Activated naive CD8-positive, alpha-beta T cell treated with anti-CD3 and anti-CD28 coated beads, Interleukin-2, amount 10 ng/mL, durations not matched to agents 7 days and 5 days (primary cell): Measurements from ENCODE around the gene RPL4. TPM values are rescaled to one million over a fixed set of nuclear protein-coding genes. Genes with fewer than 3 reads are reported as not detected.

ENCODE experiments used
- ATAC-seq: fragments of 150-1000 bp; cut with Tn5 transposase; one replicate; pipeline ENCODE4 v1.10.0; 2021; ENCODE audit warnings: low read depth, moderate library complexity
- POLR2A ChIA-PET: fragments of 350-600 bp; sonication (Branson Sonifier 250); formaldehyde crosslinking; loops from one replicate; lab custom pipeline; 2021; ENCODE audit warnings: antibody characterized with exemption; lab: Charles Lee
- DNase-seq: peaks from one replicate; pipeline ENCODE4 v3.0.0; 2021
- H3K27ac Mint-ChIP-seq: one replicate; pipeline ENCODE4 v1.8.0; 2022; ENCODE audit warnings: mild to moderate bottlenecking, mixed read lengths
- H3K27me3 Mint-ChIP-seq: one replicate; pipeline ENCODE4 v1.8.0; 2022; ENCODE audit warnings: mild to moderate bottlenecking, moderate library complexity, mixed read lengths
- H3K36me3 Mint-ChIP-seq: one replicate; pipeline ENCODE4 v1.8.0; 2021; ENCODE audit warnings: mild to moderate bottlenecking, mixed read lengths
- H3K4me1 Mint-ChIP-seq: one replicate; pipeline ENCODE4 v1.8.0; 2021; ENCODE audit warnings: mixed read lengths
- H3K4me3 Mint-ChIP-seq: one replicate; pipeline ENCODE4 v1.8.0; 2022; ENCODE audit warnings: mild to moderate bottlenecking, moderate library complexity, mixed read lengths
- H3K9me3 Mint-ChIP-seq: one replicate; pipeline ENCODE4 v1.8.0; 2021; ENCODE audit warnings: mixed read lengths
- total RNA-seq, 2 experiments: library from RNA; stranded (reverse); gene quantifications; one replicate each; pipeline ENCODE4 v1.2.3, GENCODE V29; 2021

The RPL4 gene
- total RNA-seq: 1,000 to 10,000 TPM; 2,522 to 2,542 TPM

- no peaks in the 10 kb centered on the region for H3K9me3 Mint-ChIP-seq
- DNase-seq (peak; percentile 82), ATAC-seq (peak; percentile 83)
- peak within 1 kb of the TSS; percentile 100 for H3K4me3 Mint-ChIP-seq
- POLR2A ChIA-PET: interaction anchor here (1.0 to 1.6 kb wide), 11 partner anchors 10 to 636 kb away, joined by 3 to 13 read pairs (median 5); partner anchors contain the start of genes DIS3L, MAP2K1, RAB11A and TIPIN
- H3K27me3 Mint-ChIP-seq: no peaks in the 10 kb centered on the region
- H3K36me3 Mint-ChIP-seq: peaks cover 45% of the 10 kb centered on the region
- H3K27ac Mint-ChIP-seq: peak within 1 kb of the TSS; percentile 99
- peaks cover 47% of the 10 kb centered on the region for H3K4me1 Mint-ChIP-seq
These were observed at the start of gene RPL4, which contains the start of gene ZWILCH for GRCh38 chr15:66504563-66505429. Gene RPL4 (minus strand): TSS chr15:66504855. CDS start chr15:66504790, 65 bp downstream. Gene ZWILCH (plus strand): TSS chr15:66505326. CDS start chr15:66505339, 13 bp downstream.

GRCh38 chr15:66545255-66545654 lies 40.6 kb upstream of the RPL4 start:
- Mint-ChIP-seq H3K27me3 (no peaks in the 10 kb centered on the region), H3K27ac (no peak overlapping the region), H3K4me1 (no peaks in the 10 kb centered on the region), H3K9me3 (no peaks in the 10 kb centered on the region), H3K36me3 (peaks cover 37% of the 10 kb centered on the region), H3K4me3 (no peak overlapping the region)
- ATAC-seq (no peak), DNase-seq (no peak)
- POLR2A ChIA-PET: no interaction called here

- POLR2A ChIA-PET: no interaction called here
- ATAC-seq (no peak), DNase-seq (no peak)
- Mint-ChIP-seq H3K27me3 (no peaks in the 10 kb centered on the region), H3K9me3 (no peaks in the 10 kb centered on the region), H3K27ac (no peak overlapping the region), H3K4me1 (peaks cover 1% of the 10 kb centered on the region), H3K36me3 (peaks cover 43% of the 10 kb centered on the region), H3K4me3 (no peak overlapping the region)
These were observed 38.2 kb upstream of the RPL4 start for GRCh38 chr15:66542896-66543295.

- no peak overlapping the region for H3K27ac Mint-ChIP-seq
- H3K36me3 Mint-ChIP-seq: peaks cover 32% of the 10 kb centered on the region
- POLR2A ChIA-PET: no interaction called here
These were observed 30.4 kb upstream of the RPL4 start for GRCh38 chr15:66535056-66535455.

GRCh38 chr15:66524838-66525237 lies 20.2 kb upstream of the RPL4 start:
- H3K4me1 Mint-ChIP-seq: peaks cover 3% of the 10 kb centered on the region
- no peak for ATAC-seq
- no peak for DNase-seq
- H3K9me3 Mint-ChIP-seq: no peaks in the 10 kb centered on the region
- POLR2A ChIA-PET: no interaction called here
- H3K27ac Mint-ChIP-seq: no peak overlapping the region
- H3K27me3 Mint-ChIP-seq: no peaks in the 10 kb centered on the region
- H3K4me3 Mint-ChIP-seq: no peak overlapping the region
- peaks cover 20% of the 10 kb centered on the region for H3K36me3 Mint-ChIP-seq

More at GRCh38 chr15:66535056-66535455, 30.4 kb upstream of the RPL4 start:
- no peaks in the 10 kb centered on the region for H3K27me3 Mint-ChIP-seq
- H3K9me3 Mint-ChIP-seq: no peaks in the 10 kb centered on the region
- ATAC-seq: no peak
- no peak for DNase-seq
- no peak overlapping the region for H3K4me3 Mint-ChIP-seq
- peaks cover 1% of the 10 kb centered on the region for H3K4me1 Mint-ChIP-seq

GRCh38 chr15:66523926-66524325 lies 19.3 kb upstream of the RPL4 start:
- H3K27ac Mint-ChIP-seq: no peak overlapping the region
- no peak overlapping the region for H3K4me3 Mint-ChIP-seq
- H3K4me1 Mint-ChIP-seq: peaks cover 3% of the 10 kb centered on the region
- H3K36me3 Mint-ChIP-seq: peaks cover 16% of the 10 kb centered on the region
- POLR2A ChIA-PET: no interaction called here
- no peaks in the 10 kb centered on the region for H3K27me3 Mint-ChIP-seq
- DNase-seq (no peak), ATAC-seq (no peak)
- no peaks in the 10 kb centered on the region for H3K9me3 Mint-ChIP-seq

GRCh38 chr15:66515901-66516322 lies 11.3 kb upstream of the RPL4 start:
- H3K27ac Mint-ChIP-seq: no peak overlapping the region
- POLR2A ChIA-PET: no interaction called here
- no peak for DNase-seq
- peaks cover 22% of the 10 kb centered on the region for H3K36me3 Mint-ChIP-seq
- H3K27me3 Mint-ChIP-seq: no peaks in the 10 kb centered on the region
- no peak overlapping the region for H3K4me3 Mint-ChIP-seq
- H3K4me1 Mint-ChIP-seq: peaks cover 3% of the 10 kb centered on the region
- no peak for ATAC-seq
- H3K9me3 Mint-ChIP-seq: no peaks in the 10 kb centered on the region

GRCh38 chr15:66514586-66514985 lies 9.9 kb upstream of the RPL4 start:
- Mint-ChIP-seq H3K27ac (no peak overlapping the region), H3K4me1 (peaks cover 3% of the 10 kb centered on the region), H3K4me3 (no peak overlapping the region), H3K9me3 (no peaks in the 10 kb centered on the region), H3K36me3 (peaks cover 24% of the 10 kb centered on the region), H3K27me3 (no peaks in the 10 kb centered on the region)
- POLR2A ChIA-PET: interaction anchor here (1.0 kb wide), 1 partner anchor 9 kb away, joined by 5 read pairs; the partner anchor contains the start of gene ZWILCH
- ATAC-seq: no peak
- no peak for DNase-seq

GRCh38 chr15:66508293-66508883 lies 3.7 kb upstream of the RPL4 start:
- DNase-seq: no peak
- ATAC-seq: peak; percentile 13
- Mint-ChIP-seq H3K4me1 (peaks cover 31% of the 10 kb centered on the region), H3K27ac (peak overlapping the region; percentile 85), H3K36me3 (peaks cover 26% of the 10 kb centered on the region), H3K27me3 (no peaks in the 10 kb centered on the region), H3K4me3 (peak overlapping the region; percentile 57), H3K9me3 (no peaks in the 10 kb centered on the region)
- POLR2A ChIA-PET: no interaction called here

- H3K4me1 Mint-ChIP-seq: peaks cover 42% of the 10 kb centered on the region
- POLR2A ChIA-PET: interaction anchor here (1.2 to 1.6 kb wide), 6 partner anchors 9 to 637 kb away, joined by 3 to 12 read pairs (median 5); partner anchors contain the start of genes MAP2K1, RAB11A and TIPIN
- ATAC-seq: no peak
These were observed 1.2 kb upstream of the RPL4 start for GRCh38 chr15:66505818-66506217.

GRCh38 chr15:66505430-66505811 lies 766 bp upstream of the RPL4 start:
- ATAC-seq (no peak), DNase-seq (no peak)
- Mint-ChIP-seq H3K27me3 (no peaks in the 10 kb centered on the region), H3K9me3 (no peaks in the 10 kb centered on the region), H3K4me1 (peaks cover 42% of the 10 kb centered on the region), H3K27ac (peak overlapping the region; percentile 99), H3K4me3 (peak overlapping the region; percentile 100), H3K36me3 (peaks cover 39% of the 10 kb centered on the region)
- POLR2A ChIA-PET: interaction anchor here (1.0 to 1.6 kb wide), 10 partner anchors 9 to 636 kb away, joined by 3 to 12 read pairs (median 4); partner anchors contain the start of genes DIS3L, MAP2K1, RAB11A and TIPIN

More at GRCh38 chr15:66505818-66506217, 1.2 kb upstream of the RPL4 start:
- H3K36me3 Mint-ChIP-seq: peaks cover 38% of the 10 kb centered on the region
- H3K9me3 Mint-ChIP-seq: no peaks in the 10 kb centered on the region
- H3K27ac Mint-ChIP-seq: peak overlapping the region; percentile 99
- no peak for DNase-seq
- peak overlapping the region; percentile 100 for H3K4me3 Mint-ChIP-seq
- H3K27me3 Mint-ChIP-seq: no peaks in the 10 kb centered on the region

- DNase-seq (no peak), ATAC-seq (no peak)
- H3K27ac Mint-ChIP-seq: peak overlapping the region; percentile 99
- H3K9me3 Mint-ChIP-seq: no peaks in the 10 kb centered on the region
- POLR2A ChIA-PET: interaction anchor here (1.1 to 1.4 kb wide), 3 partner anchors 102 to 209 kb away, joined by 3 to 13 read pairs (median 4); partner anchors contain the start of gene MAP2K1
- H3K36me3 Mint-ChIP-seq: peaks cover 47% of the 10 kb centered on the region
- H3K27me3 Mint-ChIP-seq: no peaks in the 10 kb centered on the region
- peaks cover 49% of the 10 kb centered on the region for H3K4me1 Mint-ChIP-seq
- H3K4me3 Mint-ChIP-seq: peak overlapping the region; percentile 100
These were observed 684 bp downstream of the RPL4 start for GRCh38 chr15:66503780-66504562.
